ENCODE results near the gene ADORA2A. TPM values are rescaled to one million over a fixed set of nuclear protein-coding genes. Genes with fewer than 3 reads are reported as not detected.
A peak's percentile ranks its signal among the peaks of the same experiment; 100 is the strongest.

The ADORA2A gene
- total RNA-seq, 2 experiments from 2014 or later, result 30.5 to 33.0 TPM

DNA sequence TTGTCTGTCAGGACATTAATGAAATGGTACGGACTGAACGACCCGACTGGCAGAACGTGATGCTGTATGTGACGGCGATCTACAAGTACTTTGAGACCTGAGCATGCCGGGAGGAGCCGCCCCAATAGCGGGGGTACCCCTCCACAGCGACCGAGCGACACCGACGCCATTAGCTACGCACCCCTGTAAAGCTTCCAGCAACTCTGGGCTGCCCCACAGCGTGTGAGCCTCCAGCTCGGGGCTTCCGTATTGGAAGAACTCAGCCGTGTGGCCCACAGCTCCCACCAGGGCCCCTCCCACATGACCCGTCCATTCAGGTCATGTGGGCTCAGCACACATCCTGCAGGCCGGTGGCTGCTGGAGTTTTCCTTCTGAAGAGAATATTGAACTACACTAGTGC is 12.9 kb upstream of the ADORA2A start:
- POLR2A ChIA-PET, result no interaction called here
- Mint-ChIP-seq H3K27me3 (no peaks in the 10 kb centered on the region), H3K27ac (no peak overlapping the region), H3K36me3 (peaks cover 4% of the 10 kb centered on the region), H3K9me3 (no peaks in the 10 kb centered on the region), H3K4me3 (no peak overlapping the region), H3K4me1 (ENCODE audit: low read depth) (peaks cover 11% of the 10 kb centered on the region)
- no peak for DNase-seq
- intact Hi-C loops (cut with micrococcal nuclease), result no loop called here
- CTCF ChIA-PET, result interaction anchor here (1.8 kb wide), 1 partner anchor 10 kb away, joined by 5 read pairs; no protein-coding TSS in a partner anchor

DNA sequence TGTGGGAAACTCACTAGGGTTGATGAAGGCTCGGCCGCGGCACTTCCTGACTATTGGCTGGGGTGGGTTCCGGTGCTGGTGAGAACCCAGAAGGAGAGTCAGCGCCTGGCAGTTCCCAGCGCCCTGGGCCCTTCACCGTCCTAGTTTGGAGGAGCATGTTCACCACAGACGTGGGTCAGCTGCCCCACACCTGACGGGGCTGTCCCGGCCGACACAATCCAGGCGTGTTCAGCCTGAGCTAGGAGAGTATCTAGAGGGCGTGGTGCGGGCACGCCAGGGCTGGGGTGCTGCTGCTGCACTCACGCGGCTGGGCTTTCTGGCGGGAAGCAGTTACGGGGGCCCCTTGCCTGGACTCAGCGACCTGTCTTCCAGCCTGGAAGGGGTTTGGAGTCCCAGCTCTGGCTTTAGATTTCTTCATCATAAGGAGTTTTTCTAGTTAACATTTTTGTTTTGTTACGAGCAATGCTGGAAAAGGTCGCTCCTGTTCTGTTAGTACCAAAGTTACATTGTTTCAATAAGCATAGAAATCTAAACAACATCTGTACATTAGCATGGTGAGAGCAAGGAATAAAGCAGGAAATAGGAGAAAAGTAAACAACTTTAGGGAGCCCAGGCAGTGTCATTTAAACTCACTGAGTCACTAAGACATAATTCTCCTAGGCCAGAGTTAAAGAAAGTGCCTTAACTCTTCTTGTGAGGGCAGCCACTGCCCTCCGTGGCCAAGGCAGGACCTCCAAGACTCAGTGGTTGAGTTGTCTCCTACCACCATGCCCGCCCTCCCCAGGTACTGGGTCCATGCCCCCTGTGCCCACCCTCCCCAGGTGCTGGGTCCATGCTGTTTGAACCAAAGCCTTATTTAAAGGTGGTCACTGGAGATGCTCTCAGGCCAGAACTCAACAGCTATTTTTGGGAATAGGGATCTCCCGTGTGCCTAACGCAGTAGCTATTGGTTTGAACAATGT is 12.1 kb upstream of the ADORA2A start:
- Mint-ChIP-seq H3K36me3 (peaks cover 3% of the 10 kb centered on the region), H3K9me3 (no peaks in the 10 kb centered on the region), H3K27me3 (no peaks in the 10 kb centered on the region), H3K4me1 (ENCODE audit: low read depth) (peaks cover 4% of the 10 kb centered on the region), H3K27ac (no peak overlapping the region), H3K4me3 (no peak overlapping the region)
- no peak for DNase-seq
- intact Hi-C loops (cut with micrococcal nuclease), result no loop called here
- ChIA-PET POLR2A (no interaction called here), CTCF (interaction anchor here (1.6 to 1.8 kb wide), 2 partner anchors 9 to 87 kb away, joined by 5 to 6 read pairs; no protein-coding TSS in a partner anchor)

DNA sequence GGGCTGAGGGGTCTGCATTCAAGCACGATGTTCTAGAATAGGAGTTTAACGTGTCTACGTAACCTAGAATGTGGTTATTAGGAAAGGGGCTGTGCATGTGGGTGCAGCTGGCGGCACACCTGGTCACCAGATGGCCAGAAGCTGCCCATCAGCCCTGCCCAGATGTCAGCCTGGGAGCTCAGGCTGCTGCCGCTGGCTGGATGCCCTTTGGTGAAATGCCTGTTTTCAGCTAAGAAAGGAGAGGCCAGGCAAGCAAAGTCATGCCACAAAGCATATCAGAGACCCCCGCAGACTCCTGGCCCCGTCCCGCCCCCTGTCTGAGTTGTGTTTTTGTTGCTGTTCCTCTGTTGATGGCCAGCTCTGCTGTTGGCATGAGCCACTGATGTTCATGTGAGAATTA is 11.3 kb upstream of the ADORA2A start:
- no peak for DNase-seq
- ChIA-PET POLR2A (no interaction called here), CTCF (interaction anchor here (1.6 to 1.8 kb wide), 2 partner anchors 8 to 86 kb away, joined by 5 to 6 read pairs; no protein-coding TSS in a partner anchor)
- no peak overlapping the region for H3K27ac Mint-ChIP-seq
- H3K36me3 Mint-ChIP-seq, result peaks cover 2% of the 10 kb centered on the region
- H3K9me3 Mint-ChIP-seq, result no peaks in the 10 kb centered on the region
- no peaks in the 10 kb centered on the region for H3K4me1 Mint-ChIP-seq (ENCODE audit: low read depth)
- no peak overlapping the region for H3K4me3 Mint-ChIP-seq
- intact Hi-C loops (cut with micrococcal nuclease), result no loop called here
- no peaks in the 10 kb centered on the region for H3K27me3 Mint-ChIP-seq

DNA sequence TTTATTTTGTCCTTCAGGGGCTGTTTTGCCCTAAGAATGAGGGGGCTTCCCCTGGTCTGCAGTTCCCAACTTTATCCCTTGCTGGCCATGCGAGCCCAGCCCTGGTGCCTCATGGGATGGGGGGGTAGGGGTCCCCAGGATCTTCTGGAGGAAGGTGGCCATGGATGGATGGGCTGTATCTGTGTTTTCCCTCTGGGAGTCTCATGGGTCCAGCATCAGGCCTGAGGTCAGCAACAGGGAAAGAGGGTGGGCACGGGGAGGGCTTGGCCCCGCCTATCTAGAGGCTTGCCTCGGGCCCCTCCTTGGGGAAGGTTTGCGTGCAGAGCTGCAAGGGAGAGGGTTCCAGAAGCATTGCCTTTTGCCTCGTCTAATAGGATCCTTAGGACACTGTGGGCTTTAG is 10.8 kb upstream of the ADORA2A start:
- POLR2A ChIA-PET, result no interaction called here
- DNase-seq, result no peak
- no peaks in the 10 kb centered on the region for H3K9me3 Mint-ChIP-seq
- CTCF ChIA-PET, result interaction anchor here (0.8 to 1.6 kb wide), 2 partner anchors 86 to 87 kb away, joined by 3 to 6 read pairs; no protein-coding TSS in a partner anchor
- H3K4me3 Mint-ChIP-seq, result no peak overlapping the region
- peaks cover 2% of the 10 kb centered on the region for H3K36me3 Mint-ChIP-seq
- no peaks in the 10 kb centered on the region for H3K4me1 Mint-ChIP-seq (ENCODE audit: low read depth)
- intact Hi-C loops (cut with micrococcal nuclease), result no loop called here
- H3K27me3 Mint-ChIP-seq, result peaks cover 2% of the 10 kb centered on the region
- H3K27ac Mint-ChIP-seq, result no peak overlapping the region

DNA sequence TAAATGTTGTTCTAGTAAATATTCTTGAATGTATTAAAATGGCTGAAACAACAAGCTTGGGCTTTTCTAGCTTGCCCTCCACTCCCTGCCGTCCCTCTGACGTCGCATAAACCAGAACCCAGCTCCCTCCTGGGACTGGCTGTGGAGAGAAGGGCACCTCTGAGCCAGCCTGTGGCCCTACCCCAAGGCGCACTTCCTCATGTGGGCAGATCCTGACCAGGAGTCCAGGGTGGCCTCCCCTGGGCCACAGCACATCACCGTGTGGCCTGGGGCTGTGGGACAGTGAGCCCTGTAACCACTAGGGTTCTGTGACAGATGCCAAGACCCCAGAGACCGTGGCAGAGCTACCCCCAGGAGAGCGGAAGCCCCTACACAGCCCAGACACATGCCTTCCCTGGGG is 10.2 kb upstream of the ADORA2A start:
- Mint-ChIP-seq H3K4me3 (no peak overlapping the region), H3K36me3 (peaks cover 2% of the 10 kb centered on the region), H3K27ac (no peak overlapping the region), H3K9me3 (no peaks in the 10 kb centered on the region), H3K27me3 (peaks cover 2% of the 10 kb centered on the region), H3K4me1 (ENCODE audit: low read depth) (no peaks in the 10 kb centered on the region)
- intact Hi-C loops (cut with micrococcal nuclease), result no loop called here
- POLR2A ChIA-PET, result no interaction called here
- no peak for DNase-seq
- CTCF ChIA-PET, result interaction anchor here (0.8 to 1.6 kb wide), 3 partner anchors 85 to 109 kb away, joined by 3 to 6 read pairs (median 3); no protein-coding TSS in a partner anchor

DNA sequence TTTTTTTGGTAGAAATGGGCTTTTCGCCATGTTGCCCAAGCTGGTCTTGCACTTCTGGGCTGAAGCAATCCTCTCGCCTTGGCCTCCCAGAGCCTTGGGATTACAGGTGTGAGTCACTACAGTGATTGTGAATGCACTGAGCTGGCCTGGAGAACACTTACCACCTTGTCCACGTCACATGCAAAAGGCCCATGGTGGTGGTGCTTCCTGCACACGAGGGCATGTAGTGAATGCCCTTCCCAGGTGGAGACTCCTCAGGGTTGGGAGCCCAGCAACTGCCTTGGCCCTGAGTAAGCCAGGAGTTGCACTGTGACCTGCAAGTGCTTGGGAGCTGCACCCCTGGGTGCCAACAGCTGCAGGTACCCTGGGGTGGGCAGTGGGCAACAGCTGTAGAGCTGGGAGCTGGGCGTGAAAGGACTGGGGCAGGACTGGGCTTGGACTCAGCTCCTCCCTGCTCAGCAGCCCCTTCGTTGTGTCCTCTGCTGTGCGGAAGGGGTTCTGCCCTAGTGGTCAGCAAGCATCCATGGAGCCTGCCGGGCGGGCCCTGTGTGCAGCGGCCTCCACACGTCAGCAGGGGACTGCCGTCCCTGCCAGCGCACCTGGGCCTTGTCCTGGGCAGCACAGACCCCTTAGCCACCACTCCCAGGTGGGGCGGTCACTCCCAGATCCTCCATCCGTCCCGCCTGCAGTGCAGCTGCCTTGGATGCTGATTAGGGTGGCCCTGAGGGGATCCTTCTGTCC is 9.3 kb upstream of the ADORA2A start:
- H3K4me1 Mint-ChIP-seq (ENCODE audit: low read depth), result no peaks in the 10 kb centered on the region
- intact Hi-C loops (cut with micrococcal nuclease), result no loop called here
- H3K9me3 Mint-ChIP-seq, result no peaks in the 10 kb centered on the region
- ChIA-PET POLR2A (no interaction called here), CTCF (interaction anchor here (0.5 to 1.6 kb wide), 3 partner anchors 94 to 108 kb away, joined by 3 to 4 read pairs (median 3); no protein-coding TSS in a partner anchor)
- peaks cover 5% of the 10 kb centered on the region for H3K27me3 Mint-ChIP-seq
- DNase-seq, result no peak
- H3K36me3 Mint-ChIP-seq, result peaks cover 2% of the 10 kb centered on the region
- no peak overlapping the region for H3K27ac Mint-ChIP-seq
- H3K4me3 Mint-ChIP-seq, result no peak overlapping the region

DNA sequence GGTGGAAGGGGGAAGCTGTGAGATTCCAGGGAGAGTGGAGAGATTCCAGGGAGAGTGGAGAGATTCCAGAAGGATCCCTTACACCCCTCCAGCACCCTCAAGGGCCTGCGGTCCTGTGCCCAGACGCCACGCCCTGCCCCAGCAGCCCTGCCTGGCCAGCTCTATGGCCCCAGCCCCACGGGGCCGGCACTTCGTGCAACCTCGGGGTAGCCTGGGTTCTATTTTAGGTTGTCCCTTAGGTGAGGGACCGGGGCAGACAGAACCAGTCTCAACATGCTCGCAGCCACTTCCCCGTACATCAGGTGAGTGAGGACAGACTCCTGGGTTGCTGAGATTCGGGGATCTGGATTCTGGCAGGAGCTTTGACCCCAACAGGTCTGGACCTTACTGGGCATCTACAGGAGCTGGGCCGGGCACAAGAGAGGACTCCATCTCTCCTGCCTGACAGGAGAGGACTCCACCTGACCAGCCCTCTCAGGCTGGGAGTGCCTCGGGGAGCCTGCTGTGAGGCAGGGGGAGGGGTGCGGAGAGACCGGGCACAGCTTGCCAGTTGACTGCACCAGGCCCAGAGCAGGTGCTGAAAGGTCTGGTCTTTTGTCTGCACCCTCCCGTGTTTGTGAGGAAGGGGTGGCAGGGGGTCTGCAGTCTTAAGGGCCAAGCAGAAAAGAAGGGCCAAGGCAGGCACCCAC is 8.5 kb upstream of the ADORA2A start:
- ChIA-PET POLR2A (no interaction called here), CTCF (interaction anchor here (1.6 kb wide), 1 partner anchor 107 kb away, joined by 3 read pairs; no protein-coding TSS in a partner anchor)

DNA sequence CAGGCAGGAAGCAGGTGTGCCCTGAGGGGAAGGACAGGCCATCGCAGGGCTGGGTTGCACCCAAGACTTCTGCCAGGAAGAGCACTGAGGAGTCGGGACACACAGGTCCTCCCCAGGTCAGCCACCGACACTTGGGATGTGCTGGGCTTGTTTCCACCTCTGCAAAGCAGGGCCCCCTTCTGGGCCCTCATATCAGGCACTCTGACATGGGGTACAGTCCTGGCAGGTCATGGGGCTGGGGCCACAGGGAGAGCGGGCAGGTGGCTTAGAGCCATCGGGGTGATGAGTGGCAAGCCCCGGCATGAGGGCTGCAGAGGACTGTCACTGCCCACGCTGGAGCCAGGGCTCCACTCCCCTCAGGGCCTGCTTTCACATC is 7.9 kb upstream of the ADORA2A start:
- H3K9me3 Mint-ChIP-seq, result no peaks in the 10 kb centered on the region
- no peak overlapping the region for H3K27ac Mint-ChIP-seq
- no peak for DNase-seq
- H3K4me1 Mint-ChIP-seq (ENCODE audit: low read depth), result no peaks in the 10 kb centered on the region
- peaks cover 5% of the 10 kb centered on the region for H3K27me3 Mint-ChIP-seq
- H3K36me3 Mint-ChIP-seq, result peaks cover 2% of the 10 kb centered on the region
- intact Hi-C loops (cut with micrococcal nuclease), result no loop called here
- ChIA-PET POLR2A (no interaction called here), CTCF (interaction anchor here (1.3 to 1.6 kb wide), 2 partner anchors 106 to 109 kb away, joined by 3 to 5 read pairs; no protein-coding TSS in a partner anchor)
- no peak overlapping the region for H3K4me3 Mint-ChIP-seq

More for the DNA sequence above, 8.5 kb upstream of the ADORA2A start:
- Mint-ChIP-seq H3K4me3 (no peak overlapping the region), H3K9me3 (no peaks in the 10 kb centered on the region), H3K36me3 (peaks cover 2% of the 10 kb centered on the region), H3K4me1 (ENCODE audit: low read depth) (no peaks in the 10 kb centered on the region), H3K27ac (no peak overlapping the region), H3K27me3 (peaks cover 5% of the 10 kb centered on the region)
- intact Hi-C loops (cut with micrococcal nuclease), result no loop called here
- DNase-seq, result no peak

DNA sequence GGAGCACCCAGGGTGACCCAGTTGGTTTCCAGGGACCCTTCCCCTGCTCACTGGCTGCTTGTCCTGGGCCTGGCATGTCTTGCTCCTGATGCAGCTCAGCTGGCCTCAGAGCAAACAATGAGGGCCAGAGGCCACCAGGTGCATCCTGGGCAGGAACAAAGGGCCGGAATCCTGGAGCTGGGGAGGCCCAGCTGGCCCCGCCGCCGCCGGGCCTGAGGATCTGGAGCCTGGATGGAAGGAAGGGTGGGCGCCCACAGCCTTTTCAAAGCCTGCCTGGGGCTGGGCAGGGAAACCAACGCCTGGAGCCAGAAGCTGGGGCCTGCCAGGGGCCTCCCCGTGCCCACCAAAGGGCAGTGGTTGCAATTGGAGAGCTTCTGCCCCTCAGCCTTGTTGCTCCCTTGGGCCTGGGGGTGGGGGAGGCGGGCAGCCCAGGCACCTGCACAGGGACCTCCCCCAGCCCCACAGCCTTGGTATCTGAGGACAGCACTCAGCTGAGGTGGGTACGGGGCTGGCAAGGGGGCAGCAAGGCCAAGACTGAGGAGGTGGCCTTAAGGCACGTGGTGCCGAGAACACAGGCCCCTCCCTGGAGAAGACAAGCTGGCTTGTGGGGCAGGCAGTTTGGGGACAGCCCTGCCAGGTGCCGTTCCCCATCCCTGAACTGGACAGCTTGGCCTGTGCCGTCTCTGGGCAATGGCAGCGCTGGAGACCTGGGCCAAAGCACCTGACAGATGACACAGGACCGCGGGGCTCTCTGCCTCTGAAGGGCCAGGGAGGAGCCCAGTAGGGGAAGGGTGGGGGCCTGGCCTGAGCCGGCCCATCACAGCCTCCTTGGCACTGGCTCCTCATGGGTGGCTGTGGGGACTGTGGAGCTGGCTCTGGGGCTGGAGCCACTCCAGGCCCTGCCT is 7.1 kb upstream of the ADORA2A start:
- no peak overlapping the region for H3K27ac Mint-ChIP-seq
- peaks cover 5% of the 10 kb centered on the region for H3K27me3 Mint-ChIP-seq
- no peak overlapping the region for H3K4me3 Mint-ChIP-seq
- ChIA-PET POLR2A (no interaction called here), CTCF (interaction anchor here (1.3 to 8.8 kb wide), 3 partner anchors 85 to 109 kb away, joined by 5 to 102 read pairs (median 13); no protein-coding TSS in a partner anchor)
- H3K36me3 Mint-ChIP-seq, result peaks cover under 1% of the 10 kb centered on the region
- H3K4me1 Mint-ChIP-seq (ENCODE audit: low read depth), result peaks cover under 1% of the 10 kb centered on the region
- no peak for DNase-seq
- intact Hi-C loops (cut with micrococcal nuclease), result no loop called here
- H3K9me3 Mint-ChIP-seq, result no peaks in the 10 kb centered on the region

DNA sequence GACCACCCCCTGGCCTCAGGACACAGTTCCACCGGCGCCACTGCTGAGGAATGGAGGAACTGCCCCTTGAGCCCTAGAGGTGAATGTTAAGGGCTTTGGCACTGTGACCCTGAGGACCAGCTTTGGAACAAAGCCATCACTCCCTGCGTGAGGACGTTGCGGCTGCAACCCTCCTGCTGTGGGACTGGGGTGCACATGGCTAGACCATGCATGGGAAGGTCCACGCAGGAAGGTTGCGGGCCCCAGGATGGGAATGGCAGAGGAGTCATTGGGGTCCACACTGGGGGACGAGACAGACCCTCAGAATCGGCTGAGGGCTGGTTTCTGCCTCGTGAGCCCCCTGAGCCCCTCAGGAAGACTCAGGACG is 6.4 kb upstream of the ADORA2A start:
- intact Hi-C loops (cut with micrococcal nuclease), result loop anchor here (1.0 kb wide), 2 partner anchors 82 to 104 kb away; no protein-coding TSS in a partner anchor
- no peaks in the 10 kb centered on the region for H3K9me3 Mint-ChIP-seq
- H3K4me1 Mint-ChIP-seq (ENCODE audit: low read depth), result peaks cover 7% of the 10 kb centered on the region
- no peak overlapping the region for H3K27ac Mint-ChIP-seq
- H3K36me3 Mint-ChIP-seq, result no peaks in the 10 kb centered on the region
- ChIA-PET CTCF (interaction anchor here (0.9 to 8.8 kb wide), 5 partner anchors 18 to 101 kb away, joined by 3 to 102 read pairs (median 12); no protein-coding TSS in a partner anchor), POLR2A (no interaction called here)
- H3K27me3 Mint-ChIP-seq, result peaks cover 5% of the 10 kb centered on the region
- no peak for DNase-seq
- no peak overlapping the region for H3K4me3 Mint-ChIP-seq

DNA sequence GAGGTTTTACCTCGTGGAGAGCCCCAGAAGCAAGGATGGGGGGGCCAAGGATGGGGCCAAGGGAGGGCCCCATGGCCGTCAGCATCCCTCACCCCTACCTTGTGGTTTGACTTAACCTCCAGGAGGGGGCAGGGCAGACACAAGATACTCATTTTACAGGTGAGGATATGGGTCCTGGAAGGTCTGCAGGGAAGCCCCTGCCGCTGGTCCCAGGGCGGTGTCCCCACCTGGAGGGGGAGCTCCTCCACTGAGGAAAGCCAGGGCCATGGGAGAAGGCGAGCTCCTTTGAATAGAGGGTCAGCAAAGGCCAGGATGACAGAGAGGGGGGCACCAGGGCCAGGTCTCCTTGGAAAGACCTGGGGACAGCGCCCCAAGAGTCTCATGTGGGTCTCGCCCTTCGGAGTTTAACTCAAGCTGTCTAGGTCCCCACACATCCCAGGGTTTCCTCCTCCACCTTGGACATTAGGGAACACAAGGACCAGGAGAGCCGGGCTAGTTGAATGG is 5.9 kb upstream of the ADORA2A start:
- Mint-ChIP-seq H3K9me3 (no peaks in the 10 kb centered on the region), H3K4me3 (no peak overlapping the region), H3K4me1 (ENCODE audit: low read depth) (peaks cover 12% of the 10 kb centered on the region), H3K36me3 (no peaks in the 10 kb centered on the region), H3K27ac (no peak overlapping the region), H3K27me3 (peaks cover 5% of the 10 kb centered on the region)
- DNase-seq, result peak; percentile 50
- ChIA-PET CTCF (interaction anchor here (0.9 to 8.8 kb wide), 8 partner anchors 10 to 109 kb away, joined by 3 to 102 read pairs (median 9); no protein-coding TSS in a partner anchor), POLR2A (no interaction called here)
- intact Hi-C loops (cut with micrococcal nuclease), result loop anchor here (1.0 kb wide), 2 partner anchors 82 to 104 kb away; no protein-coding TSS in a partner anchor
